IPS-18a (cell line): Measurements from ENCODE around the gene MPV17.
"Not testable (repeated sequence)": the region's sequence is repeated elsewhere in the genome, so short reads cannot be mapped to it uniquely, and the experiment has no call there.

Experiments used
- H3K27ac ChIP-seq: one replicate; pipeline ENCODE4 v1.5.1; 2013; ENCODE audit warnings: low read length
- H3K27me3 ChIP-seq: one replicate; pipeline ENCODE4 v1.6.1; 2013; ENCODE audit warnings: mild to moderate bottlenecking, low read length; ENCODE audit not compliant: control insufficient read depth, insufficient read depth
- H3K36me3 ChIP-seq: one replicate; pipeline ENCODE4 v1.6.1; 2013; ENCODE audit warnings: low read depth, low read length; ENCODE audit not compliant: control insufficient read depth
- H3K4me1 ChIP-seq: one replicate; pipeline ENCODE4 v1.6.1; 2013; ENCODE audit warnings: low read depth, low read length; ENCODE audit not compliant: control insufficient read depth
- H3K4me3 ChIP-seq: one replicate; pipeline ENCODE4 v1.5.1; 2013; ENCODE audit warnings: low read length
- H3K9ac ChIP-seq: one replicate; pipeline ENCODE4 v1.6.1; 2013; ENCODE audit warnings: mild to moderate bottlenecking, low read length, moderate library complexity
- H3K9me3 ChIP-seq: one replicate; pipeline ENCODE4 v1.6.1; 2013; ENCODE audit warnings: low read depth, low read length; ENCODE audit not compliant: control insufficient read depth

The MPV17 gene

GRCh38 chr2:27306136-27306535 lies 16.8 kb downstream of the MPV17 start:
- Histone ChIP-seq H3K27ac (no peak overlapping the region), H3K27me3 (peaks cover 57% of the 10 kb centered on the region), H3K4me1 (peaks cover 6% of the 10 kb centered on the region), H3K36me3 (no peaks in the 10 kb centered on the region), H3K4me3 (no peak overlapping the region), H3K9me3 (no peaks in the 10 kb centered on the region), H3K9ac (no peak overlapping the region)

GRCh38 chr2:27305516-27305915 lies 17.4 kb downstream of the MPV17 start:
- Histone ChIP-seq H3K4me1 (peaks cover 6% of the 10 kb centered on the region), H3K9me3 (no peaks in the 10 kb centered on the region), H3K36me3 (no peaks in the 10 kb centered on the region), H3K27me3 (peaks cover 57% of the 10 kb centered on the region), H3K27ac (no peak overlapping the region), H3K4me3 (no peak overlapping the region), H3K9ac (no peak overlapping the region)

- H3K4me3 ChIP-seq: no peak overlapping the region
- H3K4me1 ChIP-seq: peaks cover 6% of the 10 kb centered on the region
- H3K27me3 ChIP-seq: peaks cover 56% of the 10 kb centered on the region
- no peaks in the 10 kb centered on the region for H3K36me3 ChIP-seq
- no peak overlapping the region for H3K27ac ChIP-seq
- no peak overlapping the region for H3K9ac ChIP-seq
- H3K9me3 ChIP-seq: no peaks in the 10 kb centered on the region
Observed at GRCh38 chr2:27304488-27305240, 18.2 kb downstream of the MPV17 start.

- no peaks in the 10 kb centered on the region for H3K36me3 ChIP-seq
- no peak overlapping the region for H3K4me3 ChIP-seq
- H3K9me3 ChIP-seq: no peaks in the 10 kb centered on the region
- peaks cover 43% of the 10 kb centered on the region for H3K27me3 ChIP-seq
- no peak overlapping the region for H3K9ac ChIP-seq
- no peak overlapping the region for H3K27ac ChIP-seq
- peaks cover 6% of the 10 kb centered on the region for H3K4me1 ChIP-seq
Observed at GRCh38 chr2:27303093-27304025, 19.5 kb downstream of the MPV17 start.

- not testable (repeated sequence) for H3K27ac ChIP-seq, H3K9ac ChIP-seq, H3K4me3 ChIP-seq, H3K9me3 ChIP-seq, H3K4me1 ChIP-seq, H3K36me3 ChIP-seq
- H3K27me3 ChIP-seq: peaks cover 15% of the 10 kb centered on the region
Observed at GRCh38 chr2:27300606-27301005, 22.3 kb downstream of the MPV17 start.

GRCh38 chr2:27298391-27299080 lies 24.4 kb downstream of the MPV17 start:
- Histone ChIP-seq H3K4me1 (no peaks in the 10 kb centered on the region), H3K9me3 (no peaks in the 10 kb centered on the region), H3K27me3 (no peaks in the 10 kb centered on the region), H3K9ac (no peak overlapping the region), H3K27ac (no peak overlapping the region), H3K4me3 (no peak overlapping the region), H3K36me3 (no peaks in the 10 kb centered on the region)

GRCh38 chr2:27297195-27297594 lies 25.7 kb downstream of the MPV17 start:
- no peaks in the 10 kb centered on the region for H3K36me3 ChIP-seq

GRCh38 chr2:27296481-27296880 lies 26.4 kb downstream of the MPV17 start:
- Histone ChIP-seq H3K9ac (no peak overlapping the region), H3K4me3 (no peak overlapping the region), H3K4me1 (peaks cover 3% of the 10 kb centered on the region), H3K27me3 (peaks cover 5% of the 10 kb centered on the region), H3K36me3 (no peaks in the 10 kb centered on the region), H3K27ac (no peak overlapping the region), H3K9me3 (no peaks in the 10 kb centered on the region)

More at GRCh38 chr2:27297195-27297594, 25.7 kb downstream of the MPV17 start:
- H3K27me3 ChIP-seq: no peaks in the 10 kb centered on the region
- H3K4me3 ChIP-seq: no peak overlapping the region
- no peaks in the 10 kb centered on the region for H3K4me1 ChIP-seq
- no peaks in the 10 kb centered on the region for H3K9me3 ChIP-seq
- no peak overlapping the region for H3K9ac ChIP-seq
- no peak overlapping the region for H3K27ac ChIP-seq

- no peak overlapping the region for H3K4me3 ChIP-seq
- H3K9me3 ChIP-seq: no peaks in the 10 kb centered on the region
- peaks cover 3% of the 10 kb centered on the region for H3K4me1 ChIP-seq
- H3K27me3 ChIP-seq: peaks cover 5% of the 10 kb centered on the region
- H3K9ac ChIP-seq: no peak overlapping the region
- H3K36me3 ChIP-seq: no peaks in the 10 kb centered on the region
- H3K27ac ChIP-seq: no peak overlapping the region
Observed at GRCh38 chr2:27294928-27295327, 28.0 kb downstream of the MPV17 start.

GRCh38 chr2:27291865-27292264 lies 31.0 kb downstream of the MPV17 start:
- Histone ChIP-seq H3K4me1 (peaks cover 3% of the 10 kb centered on the region), H3K9ac (no peak overlapping the region)

GRCh38 chr2:27290549-27290948 lies 32.3 kb downstream of the MPV17 start:
- Histone ChIP-seq H3K4me1 (peaks cover 3% of the 10 kb centered on the region), H3K4me3 (no peak overlapping the region), H3K27me3 (peaks cover 5% of the 10 kb centered on the region), H3K9me3 (no peaks in the 10 kb centered on the region), H3K9ac (no peak overlapping the region), H3K36me3 (no peaks in the 10 kb centered on the region), H3K27ac (no peak overlapping the region)

More at GRCh38 chr2:27291865-27292264, 31.0 kb downstream of the MPV17 start:
- Histone ChIP-seq H3K9me3 (no peaks in the 10 kb centered on the region), H3K4me3 (no peak overlapping the region), H3K27ac (no peak overlapping the region), H3K36me3 (no peaks in the 10 kb centered on the region), H3K27me3 (peaks cover 5% of the 10 kb centered on the region)
